NCI-H1694 (cell line): ENCODE data around the gene NEU1.
"Not testable (repeated sequence)": the region's sequence is repeated elsewhere in the genome, so short reads cannot be mapped to it uniquely, and the experiment has no call there.

Experiments used
- DNase-seq: peaks from one replicate; lab custom pipeline; 2025; lab: John Stamatoyannopoulos, UW

Gene NEU1

GRCh38 chr6:31838968-31839367 is 23.7 kb downstream of the NEU1 start:
- DNase-seq, result no peak

- not testable (repeated sequence) for DNase-seq
Observed at GRCh38 chr6:31838114-31838553, 24.5 kb downstream of the NEU1 start.

GRCh38 chr6:31837369-31838113 is 25.1 kb downstream of the NEU1 start:
- DNase-seq, result no peak

GRCh38 chr6:31836474-31837368 is 25.9 kb downstream of the NEU1 start:
- no peak for DNase-seq

- no peak for DNase-seq
Observed at GRCh38 chr6:31836047-31836473, 26.6 kb downstream of the NEU1 start.

GRCh38 chr6:31834367-31835250 is 28.0 kb downstream of the NEU1 start:
- peak; percentile 57 for DNase-seq

- DNase-seq, result no peak
Observed at GRCh38 chr6:31831350-31832215, 31.0 kb downstream of the NEU1 start.

- DNase-seq, result no peak
Observed at GRCh38 chr6:31830886-31831335, 31.7 kb downstream of the NEU1 start.

GRCh38 chr6:31829633-31830283 is 32.9 kb downstream of the NEU1 start:
- peak; percentile 34 for DNase-seq

- peak; percentile 76 for DNase-seq
Observed at GRCh38 chr6:31827286-31828079, 35.1 kb downstream of the NEU1 start, which contains the start of gene HSPA1B. Gene HSPA1B (plus strand): TSS chr6:31827738. CDS start chr6:31827951, 213 bp downstream.

- no peak for DNase-seq
Observed at GRCh38 chr6:31826793-31827285, 35.8 kb downstream of the NEU1 start.

GRCh38 chr6:31825553-31825952 is 37.1 kb downstream of the NEU1 start:
- DNase-seq, result no peak

GRCh38 chr6:31823592-31824196 is 38.9 kb downstream of the NEU1 start:
- DNase-seq, result not testable (repeated sequence)

- DNase-seq, result no peak
Observed at GRCh38 chr6:31822036-31822821, 40.4 kb downstream of the NEU1 start.

- DNase-seq, result no peak
Observed at GRCh38 chr6:31821301-31822035, 41.2 kb downstream of the NEU1 start.

GRCh38 chr6:31820399-31820798 is 42.2 kb downstream of the NEU1 start:
- not testable (repeated sequence) for DNase-seq

- DNase-seq, result no peak
Observed at GRCh38 chr6:31819871-31820299, 42.7 kb downstream of the NEU1 start.
